ENCODE data around the gene CYB5R3.
A peak's percentile ranks its signal among the peaks of the same experiment; 100 is the strongest.

CYB5R3 gene

DNA sequence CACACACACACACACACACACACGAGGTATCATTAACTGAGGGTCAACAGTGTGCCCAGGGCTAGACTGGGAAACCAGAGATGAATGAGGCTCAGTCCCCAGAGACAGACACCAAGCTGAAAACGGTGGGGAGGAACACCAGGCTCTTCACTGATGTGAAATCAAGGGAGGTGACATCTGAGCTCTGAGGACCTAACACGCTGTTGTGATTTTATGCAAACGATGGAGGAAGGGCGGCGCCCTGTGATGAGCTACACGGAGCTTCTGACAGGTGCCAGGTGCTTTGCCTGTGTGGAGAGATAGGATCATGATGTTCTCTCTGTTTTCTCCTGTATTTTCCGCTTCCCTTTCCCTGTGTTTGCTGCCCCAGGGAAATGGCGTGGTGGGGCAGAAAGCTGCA lies 6.5 kb upstream of the CYB5R3 start:
- H3K4me3 Mint-ChIP-seq, result no peak overlapping the region
- H3K36me3 Mint-ChIP-seq (ENCODE audit: low read depth), result no peaks in the 10 kb centered on the region
- H3K27me3 Mint-ChIP-seq (ENCODE audit: low read depth), result peaks cover 5% of the 10 kb centered on the region
- no peaks in the 10 kb centered on the region for H3K9me3 Mint-ChIP-seq
- H3K27ac Mint-ChIP-seq, result peak overlapping the region in 2 of 3 experiments; percentile 24 to 38
- TF ChIP-seq, protein P1, sequence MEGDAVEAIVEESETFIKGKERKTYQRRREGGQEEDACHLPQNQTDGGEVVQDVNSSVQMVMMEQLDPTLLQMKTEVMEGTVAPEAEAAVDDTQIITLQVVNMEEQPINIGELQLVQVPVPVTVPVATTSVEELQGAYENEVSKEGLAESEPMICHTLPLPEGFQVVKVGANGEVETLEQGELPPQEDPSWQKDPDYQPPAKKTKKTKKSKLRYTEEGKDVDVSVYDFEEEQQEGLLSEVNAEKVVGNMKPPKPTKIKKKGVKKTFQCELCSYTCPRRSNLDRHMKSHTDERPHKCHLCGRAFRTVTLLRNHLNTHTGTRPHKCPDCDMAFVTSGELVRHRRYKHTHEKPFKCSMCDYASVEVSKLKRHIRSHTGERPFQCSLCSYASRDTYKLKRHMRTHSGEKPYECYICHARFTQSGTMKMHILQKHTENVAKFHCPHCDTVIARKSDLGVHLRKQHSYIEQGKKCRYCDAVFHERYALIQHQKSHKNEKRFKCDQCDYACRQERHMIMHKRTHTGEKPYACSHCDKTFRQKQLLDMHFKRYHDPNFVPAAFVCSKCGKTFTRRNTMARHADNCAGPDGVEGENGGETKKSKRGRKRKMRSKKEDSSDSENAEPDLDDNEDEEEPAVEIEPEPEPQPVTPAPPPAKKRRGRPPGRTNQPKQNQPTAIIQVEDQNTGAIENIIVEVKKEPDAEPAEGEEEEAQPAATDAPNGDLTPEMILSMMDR (IDR thresholded peaks at IDR 0.05; ENCODE audit: unreplicated experiment in 3 of 3), result no peak
- H3K4me1 Mint-ChIP-seq, result no peaks in the 10 kb centered on the region

DNA sequence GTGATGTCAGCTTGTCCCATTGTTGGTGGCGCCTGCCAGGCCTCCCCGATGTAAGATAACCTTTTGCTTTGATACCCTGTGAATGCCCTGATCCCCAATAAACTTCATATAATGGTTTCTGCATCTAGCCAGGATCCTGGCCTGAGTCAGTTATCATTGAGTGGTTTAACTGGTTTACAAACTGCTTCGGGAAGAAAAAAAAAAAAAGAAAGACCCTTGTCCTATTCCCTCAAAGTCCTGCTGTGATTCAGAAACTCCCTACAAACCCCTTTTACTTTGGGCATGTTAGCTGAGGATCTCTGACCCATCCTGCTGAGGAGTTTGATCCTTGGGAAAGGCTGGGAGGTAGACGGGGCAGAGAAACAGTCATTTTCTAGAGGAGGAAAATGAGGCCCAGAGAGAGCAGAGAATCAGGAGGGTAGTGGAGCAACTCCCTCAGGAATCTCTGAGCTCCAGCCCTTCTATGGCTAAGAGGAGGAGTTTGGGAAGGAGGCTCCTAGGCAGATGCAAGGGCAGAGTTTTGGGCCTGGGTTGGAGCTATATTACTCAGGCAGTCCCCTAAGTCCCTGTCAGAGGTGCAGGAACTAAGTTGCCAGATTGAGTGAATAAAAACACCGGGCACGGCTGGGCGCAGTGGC lies 5.4 kb upstream of the CYB5R3 start:
- Mint-ChIP-seq H3K27ac (peak overlapping the region in 2 of 3 experiments; percentile 23 to 52), H3K4me1 (no peaks in the 10 kb centered on the region), H3K27me3 (ENCODE audit: low read depth) (peaks cover 5% of the 10 kb centered on the region), H3K36me3 (ENCODE audit: low read depth) (no peaks in the 10 kb centered on the region), H3K4me3 (peak overlapping the region in 2 of 3 experiments; percentile 36), H3K9me3 (no peaks in the 10 kb centered on the region)
- TF ChIP-seq, protein P1 (IDR thresholded peaks at IDR 0.05; ENCODE audit: unreplicated experiment in 3 of 3), result no peak

DNA sequence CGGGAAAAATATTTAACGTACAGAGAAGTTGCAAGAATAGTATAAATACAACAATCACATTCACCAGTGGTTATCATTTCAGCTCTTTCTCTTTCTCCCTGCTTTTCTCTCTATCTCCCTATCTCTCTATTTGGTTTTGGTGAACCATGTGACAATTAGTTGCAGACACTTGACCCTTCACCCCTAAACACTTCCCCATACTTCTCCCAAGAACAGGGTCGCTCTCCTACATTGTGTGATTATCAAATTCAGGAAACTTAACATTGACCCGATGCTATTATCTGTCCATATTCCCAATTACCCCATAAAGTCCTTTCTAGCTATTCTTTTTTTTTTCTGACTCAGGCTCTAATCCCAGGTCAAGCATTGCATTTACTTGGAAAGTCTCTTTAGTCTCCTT lies 4.8 kb upstream of the CYB5R3 start:
- H3K4me3 Mint-ChIP-seq, result peak overlapping the region; percentile 27 to 36 (median 36)
- no peaks in the 10 kb centered on the region for H3K36me3 Mint-ChIP-seq (ENCODE audit: low read depth)
- peak overlapping the region in 2 of 3 experiments; percentile 23 to 52 for H3K27ac Mint-ChIP-seq
- H3K27me3 Mint-ChIP-seq (ENCODE audit: low read depth), result peaks cover 5% of the 10 kb centered on the region
- TF ChIP-seq, protein P1 (IDR thresholded peaks at IDR 0.05; ENCODE audit: unreplicated experiment in 3 of 3), result no peak
- no peaks in the 10 kb centered on the region for H3K9me3 Mint-ChIP-seq
- H3K4me1 Mint-ChIP-seq, result no peaks in the 10 kb centered on the region

DNA sequence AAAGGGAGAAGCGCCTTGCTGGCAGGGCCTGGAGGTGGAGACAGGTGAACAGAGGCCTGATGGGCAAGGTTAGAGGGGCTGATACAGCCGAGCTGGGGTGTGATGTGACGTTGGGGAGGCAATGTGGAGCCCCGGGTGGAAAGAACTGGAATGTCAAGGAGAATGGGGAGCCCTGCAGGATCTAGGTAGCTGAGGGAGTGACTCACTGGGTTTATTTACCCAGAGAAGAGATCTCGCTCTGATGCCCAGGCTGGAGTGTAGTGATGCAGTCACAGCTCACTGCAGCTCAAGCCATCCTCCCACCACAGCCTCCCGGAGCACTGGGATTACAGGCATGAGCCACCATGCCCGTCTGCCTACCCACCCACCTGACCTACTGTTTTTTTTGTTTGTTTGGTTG lies 1.9 kb upstream of the CYB5R3 start:
- TF ChIP-seq, protein P1 (IDR thresholded peaks at IDR 0.05; ENCODE audit: unreplicated experiment in 3 of 3), result no peak
- Mint-ChIP-seq H3K27ac (peak overlapping the region in 2 of 3 experiments; percentile 14 to 31), H3K9me3 (no peaks in the 10 kb centered on the region), H3K36me3 (ENCODE audit: low read depth) (no peaks in the 10 kb centered on the region), H3K27me3 (ENCODE audit: low read depth) (peaks cover 5% of the 10 kb centered on the region), H3K4me1 (peaks cover 19% of the 10 kb centered on the region), H3K4me3 (peak overlapping the region; percentile 70 to 86 (median 82))

DNA sequence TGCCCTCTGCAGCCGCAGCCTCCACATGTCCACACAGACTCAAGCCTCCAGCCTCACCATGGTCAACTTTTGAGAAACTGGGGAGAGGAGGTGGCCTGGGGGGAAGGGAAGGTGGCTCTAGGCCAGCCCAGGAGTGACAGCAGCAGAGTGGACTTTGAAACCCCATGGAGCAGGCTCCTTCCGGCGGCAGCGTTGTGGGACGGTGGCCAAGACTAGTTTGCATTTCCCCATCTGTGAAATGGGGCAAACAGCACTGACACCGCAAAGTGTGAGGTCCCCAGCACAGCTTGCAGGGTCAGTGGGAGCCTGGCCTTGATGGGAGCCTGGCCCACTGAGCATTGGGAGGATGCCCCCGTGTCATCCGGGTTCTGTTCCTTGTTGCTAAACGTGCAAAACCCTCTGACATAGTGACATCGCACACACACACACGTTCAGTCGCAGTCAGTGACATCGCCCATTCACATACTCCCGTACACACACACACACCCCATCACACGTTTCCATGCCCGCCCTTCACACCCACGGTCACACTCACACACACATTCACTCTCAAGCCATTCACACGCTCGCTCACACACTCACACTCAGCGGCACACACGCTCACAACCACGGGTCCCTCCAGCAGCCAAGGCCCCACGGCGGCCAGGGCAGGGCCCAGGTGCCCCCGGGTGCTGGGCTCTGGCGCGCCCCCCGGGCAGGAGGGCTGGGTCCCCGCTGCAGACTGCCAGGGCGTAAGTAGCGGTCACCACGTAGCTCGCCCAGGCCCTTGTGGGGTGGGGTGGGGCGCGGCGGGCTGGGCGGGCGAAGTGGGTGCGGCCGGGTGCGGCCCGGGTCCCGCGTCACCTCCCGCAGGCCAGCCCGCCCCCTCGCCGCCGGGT lies 585 bp downstream of the CYB5R3 start:
- H3K4me3 Mint-ChIP-seq, result peak overlapping the region; percentile 87 to 99 (median 97)
- peaks cover 41% of the 10 kb centered on the region for H3K4me1 Mint-ChIP-seq
- peak overlapping the region; percentile 87 to 99 (median 96) for H3K27ac Mint-ChIP-seq
- no peaks in the 10 kb centered on the region for H3K27me3 Mint-ChIP-seq (ENCODE audit: low read depth)
- no peaks in the 10 kb centered on the region for H3K9me3 Mint-ChIP-seq
- TF ChIP-seq, protein P1 (IDR thresholded peaks at IDR 0.05; ENCODE audit: unreplicated experiment in 3 of 3), result no peak
- H3K36me3 Mint-ChIP-seq (ENCODE audit: low read depth), result no peaks in the 10 kb centered on the region

Measured in nephron (organoid).